Hepatocyte (in vitro differentiated cells): ENCODE results near the gene HMGB4.

Source experiments
- EZH2phosphoT487 ChIP-seq: fragments of 200-600 bp; sonication (generic); IDR thresholded peaks from one replicate; pipeline ENCODE4 v1.6.1; 2018; ENCODE audit warnings: antibody characterized with exemption, mild to moderate bottlenecking, low read depth, moderate library complexity; ENCODE audit not compliant: unreplicated experiment, severe bottlenecking
- TF ChIP-seq, protein P1 (sequence below): fragments of 200-600 bp; sonication (generic); IDR thresholded peaks from 2 replicates; pipeline ENCODE4 v1.5.1; 2016; ENCODE audit warnings: antibody characterized with exemption, mild to moderate bottlenecking; ENCODE audit not compliant: poor library complexity

DNA sequence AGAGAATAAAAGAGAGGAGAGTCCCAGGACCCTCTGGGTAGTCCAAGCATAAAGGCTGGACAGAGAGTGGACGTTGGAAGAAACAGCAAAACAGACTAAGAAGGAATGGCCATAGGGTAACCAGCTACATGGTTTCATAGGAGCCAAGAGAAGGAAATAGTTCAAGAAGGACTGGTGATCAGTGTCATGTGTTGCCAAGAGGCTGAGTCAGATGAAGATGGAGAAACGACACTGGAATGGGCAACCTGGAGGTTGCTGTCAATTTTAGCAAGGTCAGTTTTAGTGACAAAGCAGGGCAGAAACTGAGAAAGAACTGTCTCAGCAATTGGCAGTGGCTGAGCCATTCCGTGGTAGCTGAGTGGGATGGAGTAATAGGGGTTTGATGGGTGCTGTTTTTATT is 41.4 kb downstream of the HMGB4 start:
- TF ChIP-seq EZH2phosphoT487: no peak
- TF ChIP-seq, protein P1, sequence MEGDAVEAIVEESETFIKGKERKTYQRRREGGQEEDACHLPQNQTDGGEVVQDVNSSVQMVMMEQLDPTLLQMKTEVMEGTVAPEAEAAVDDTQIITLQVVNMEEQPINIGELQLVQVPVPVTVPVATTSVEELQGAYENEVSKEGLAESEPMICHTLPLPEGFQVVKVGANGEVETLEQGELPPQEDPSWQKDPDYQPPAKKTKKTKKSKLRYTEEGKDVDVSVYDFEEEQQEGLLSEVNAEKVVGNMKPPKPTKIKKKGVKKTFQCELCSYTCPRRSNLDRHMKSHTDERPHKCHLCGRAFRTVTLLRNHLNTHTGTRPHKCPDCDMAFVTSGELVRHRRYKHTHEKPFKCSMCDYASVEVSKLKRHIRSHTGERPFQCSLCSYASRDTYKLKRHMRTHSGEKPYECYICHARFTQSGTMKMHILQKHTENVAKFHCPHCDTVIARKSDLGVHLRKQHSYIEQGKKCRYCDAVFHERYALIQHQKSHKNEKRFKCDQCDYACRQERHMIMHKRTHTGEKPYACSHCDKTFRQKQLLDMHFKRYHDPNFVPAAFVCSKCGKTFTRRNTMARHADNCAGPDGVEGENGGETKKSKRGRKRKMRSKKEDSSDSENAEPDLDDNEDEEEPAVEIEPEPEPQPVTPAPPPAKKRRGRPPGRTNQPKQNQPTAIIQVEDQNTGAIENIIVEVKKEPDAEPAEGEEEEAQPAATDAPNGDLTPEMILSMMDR: no peak
